Right lobe of liver (tissue), 6 donors: ENCODE data around the gene KIRREL3. TPM values are rescaled to one million over a fixed set of nuclear protein-coding genes. Genes with fewer than 3 reads are reported as not detected.

ENCODE experiments used
- ATAC-seq, 4 donors: fragments of 200-7000 bp; cut with Tn5 transposase; one replicate each; pipeline ENCODE4 v1.9.1; 2020; ENCODE audit warnings: mild to moderate bottlenecking in 4 of 4, moderate library complexity in 4 of 4
- DNase-seq, 3 donors: peaks; one replicate each; pipeline ENCODE4 v3.0.0-alpha.2; 2020
- H3K27ac ChIP-seq, 3 donors: fragments of 200-600 bp; one replicate each; pipeline ENCODE4 v1.8.0; 2022
- H3K27me3 ChIP-seq, 2 donors: fragments of 200-600 bp; one replicate each; pipeline ENCODE4 v1.8.0; 2022
- H3K36me3 ChIP-seq, 4 donors: fragments of 200-600 bp; sonication (generic) in 1 of 4; one replicate each; pipeline versions ENCODE4 v1.5.1 to v1.8.0; 2017 to 2022; ENCODE audit warnings: control low read depth in 1 of 4
- H3K4me1 ChIP-seq, 4 donors: fragments of 200-600 bp; sonication (generic) in 1 of 4; one replicate each; pipeline versions ENCODE4 v1.5.1 to v1.8.0; 2017 to 2022; ENCODE audit warnings: control low read depth in 1 of 4
- H3K4me3 ChIP-seq, 3 donors: fragments of 200-600 bp; one replicate each; pipeline ENCODE4 v1.8.0; 2022
- H3K9me3 ChIP-seq, 4 donors: fragments of 200-600 bp; sonication (generic) in 1 of 4; one replicate each; pipeline versions ENCODE4 v1.5.1 to v1.8.0; 2017 to 2022; ENCODE audit warnings: control low read depth in 1 of 4
- POLR2A ChIP-seq: fragments of 450-650 bp; IDR thresholded peaks from one replicate; pipeline ENCODE4 v1.6.1; 2017; ENCODE audit warnings: antibody characterized with exemption, mild to moderate bottlenecking
- WGBS: methylation state at CpG from one replicate; pipeline ENCODE4 v1.1.6; 2018; ENCODE audit warnings: low coverage, low lambda C conversion rate; ENCODE audit not compliant: insufficient coverage; ENCODE audit errors: missing lambda C conversion rate; 5-methylcytosine and 5-hydroxymethylcytosine counted together
- intact Hi-C, 2 donors: fragments of 100-400 bp; cut with DNase I; formaldehyde crosslinking; loops; one replicate each; pipeline versions ENCODE4 v1.11.2 to v1.14.1; 2022
- total RNA-seq, 6 experiments: library from RNA; depleted of rRNA in 2 of 6; stranded (reverse); fragments of >200 nt in 2 of 6; fragmentation: NEBNext Ultra II Directional in 3 of 6; extraction: Animal tissue kit (Norgen Biotek cat#: 25700) in 3 of 6; gene quantifications; one replicate each; pipeline versions ENCODE4 v1.1.0 to v1.2.4, GENCODE V29; 2016 to 2023
- TF ChIP-seq, protein P1 (sequence below), 4 donors: fragments of 200-600 bp in 3 of 4; fragments of 450-650 bp in 1 of 4; IDR thresholded peaks; one replicate each; pipeline versions ENCODE4 v1.5.1 to v1.8.0; 2016 to 2022; ENCODE audit warnings: antibody characterized with exemption in 4 of 4, mild to moderate bottlenecking in 2 of 4
- donor health status: DM: no; HTN: yes; CAD: no.
- donor health status: DM: no; HTN: no; CAD: no.
- donor health status: DM: no; HTN: no; CAD: no.
- donor health status: DM: no; HTN: yes; CAD: no.
- donor health status: DM: no; HTN: yes; CAD: no.

The KIRREL3 gene
- total RNA-seq, 6 experiments from 2014 or later = not detected

DNA sequence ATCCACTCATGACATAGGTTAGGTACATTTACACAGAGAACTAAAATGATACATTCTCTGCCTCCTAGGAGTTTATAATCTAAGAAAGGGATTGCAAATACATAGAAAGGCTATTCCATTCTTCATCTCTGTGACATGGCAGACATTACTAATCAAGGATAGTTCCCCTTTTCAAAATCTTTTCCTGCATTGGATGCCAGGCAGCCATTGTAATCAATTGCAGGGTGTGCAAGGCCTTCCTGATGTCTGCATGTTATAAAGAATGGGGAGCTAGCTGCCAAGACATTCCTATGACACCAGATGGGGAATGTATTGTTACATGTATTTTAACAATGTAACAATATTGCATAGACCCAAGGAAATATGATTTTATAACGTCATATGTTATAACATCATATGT is 82.0 kb downstream of the KIRREL3 start:
- TF ChIP-seq, protein P1, sequence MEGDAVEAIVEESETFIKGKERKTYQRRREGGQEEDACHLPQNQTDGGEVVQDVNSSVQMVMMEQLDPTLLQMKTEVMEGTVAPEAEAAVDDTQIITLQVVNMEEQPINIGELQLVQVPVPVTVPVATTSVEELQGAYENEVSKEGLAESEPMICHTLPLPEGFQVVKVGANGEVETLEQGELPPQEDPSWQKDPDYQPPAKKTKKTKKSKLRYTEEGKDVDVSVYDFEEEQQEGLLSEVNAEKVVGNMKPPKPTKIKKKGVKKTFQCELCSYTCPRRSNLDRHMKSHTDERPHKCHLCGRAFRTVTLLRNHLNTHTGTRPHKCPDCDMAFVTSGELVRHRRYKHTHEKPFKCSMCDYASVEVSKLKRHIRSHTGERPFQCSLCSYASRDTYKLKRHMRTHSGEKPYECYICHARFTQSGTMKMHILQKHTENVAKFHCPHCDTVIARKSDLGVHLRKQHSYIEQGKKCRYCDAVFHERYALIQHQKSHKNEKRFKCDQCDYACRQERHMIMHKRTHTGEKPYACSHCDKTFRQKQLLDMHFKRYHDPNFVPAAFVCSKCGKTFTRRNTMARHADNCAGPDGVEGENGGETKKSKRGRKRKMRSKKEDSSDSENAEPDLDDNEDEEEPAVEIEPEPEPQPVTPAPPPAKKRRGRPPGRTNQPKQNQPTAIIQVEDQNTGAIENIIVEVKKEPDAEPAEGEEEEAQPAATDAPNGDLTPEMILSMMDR (IDR thresholded peaks at IDR 0.05) = no peak
- TF ChIP-seq POLR2A = no peak
- 47% methylated on average over 1 of the region's 1 CpG for WGBS
- DNase-seq = no peak

DNA sequence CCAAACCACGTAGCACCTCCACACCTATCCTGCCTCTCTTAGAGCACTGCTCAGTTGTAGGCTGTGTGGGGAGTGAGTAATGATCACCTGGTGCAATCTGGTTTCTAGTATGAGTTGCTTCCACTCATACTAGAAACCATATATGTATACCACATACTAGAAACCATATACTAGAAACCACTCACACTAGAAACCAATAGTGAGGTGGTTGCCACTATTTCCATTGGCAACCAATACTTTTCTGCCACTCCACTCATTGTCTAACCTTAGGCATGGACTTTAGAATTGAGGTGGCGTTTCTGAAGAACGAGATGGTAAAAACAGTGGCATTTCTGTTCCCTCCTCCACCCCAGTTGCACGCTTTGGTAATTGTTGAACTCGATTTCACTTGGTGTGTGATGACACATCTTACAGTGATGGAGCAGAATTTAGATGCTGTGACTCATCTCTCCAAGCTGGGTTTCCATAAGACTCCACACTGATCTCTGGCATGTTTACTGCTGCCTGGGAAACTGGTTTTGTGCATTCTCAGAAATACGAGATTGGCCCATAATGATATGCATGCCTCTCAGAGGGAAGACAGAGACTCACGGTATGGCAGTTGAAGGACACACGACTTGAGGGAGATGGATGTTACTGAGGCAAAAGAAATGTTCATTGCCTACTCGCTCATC is 82.9 kb downstream of the KIRREL3 start:
- no peaks in the 10 kb centered on the region for H3K9me3 ChIP-seq
- DNase-seq = no peak
- H3K36me3 ChIP-seq = no peaks in the 10 kb centered on the region
- H3K27me3 ChIP-seq = no peaks in the 10 kb centered on the region
- H3K4me3 ChIP-seq = no peak overlapping the region
- no peaks in the 10 kb centered on the region for H3K4me1 ChIP-seq
- no peak for ATAC-seq
- H3K27ac ChIP-seq = no peak overlapping the region
- WGBS = 48% methylated on average over 9 of the region's 9 CpGs
- intact Hi-C loops = no loop called here
- TF ChIP-seq, protein P1 (IDR thresholded peaks at IDR 0.05) = no peak

More for the DNA sequence above, 82.0 kb downstream of the KIRREL3 start:
- Histone ChIP-seq H3K4me3 (no peak overlapping the region), H3K36me3 (no peaks in the 10 kb centered on the region), H3K4me1 (no peaks in the 10 kb centered on the region), H3K27me3 (no peaks in the 10 kb centered on the region), H3K27ac (no peak overlapping the region), H3K9me3 (no peaks in the 10 kb centered on the region)
- ATAC-seq = no peak
- intact Hi-C loops = no loop called here

DNA sequence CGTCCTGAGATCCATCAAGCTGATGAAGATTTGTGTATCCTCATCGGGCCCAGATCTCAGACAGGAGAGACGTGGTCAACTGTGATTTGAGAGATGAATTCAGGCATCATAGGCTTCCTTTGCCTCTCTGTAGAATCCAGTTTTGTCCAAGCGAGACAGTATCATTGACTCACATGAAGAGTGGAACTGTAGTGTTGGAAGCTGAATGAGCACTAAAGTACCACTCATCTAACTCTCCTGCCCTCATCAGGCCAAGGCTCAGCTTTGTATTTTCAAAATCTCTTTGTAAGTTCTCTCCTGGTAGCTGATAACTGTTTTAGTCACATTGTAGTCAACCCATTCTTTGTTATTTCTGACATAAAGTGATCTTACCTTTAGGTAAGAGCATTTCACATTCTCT is 85.1 kb downstream of the KIRREL3 start:
- no peak for TF ChIP-seq POLR2A
- TF ChIP-seq, protein P1 (IDR thresholded peaks at IDR 0.05) = no peak
- H3K9me3 ChIP-seq = no peaks in the 10 kb centered on the region
- DNase-seq (no peak), ATAC-seq (no peak)
- WGBS = 61% methylated on average over 4 of the region's 4 CpGs
- H3K27me3 ChIP-seq = no peaks in the 10 kb centered on the region
- H3K4me3 ChIP-seq = no peak overlapping the region
- H3K27ac ChIP-seq = no peak overlapping the region
- intact Hi-C loops = no loop called here
- H3K36me3 ChIP-seq = no peaks in the 10 kb centered on the region
- H3K4me1 ChIP-seq = no peaks in the 10 kb centered on the region

DNA sequence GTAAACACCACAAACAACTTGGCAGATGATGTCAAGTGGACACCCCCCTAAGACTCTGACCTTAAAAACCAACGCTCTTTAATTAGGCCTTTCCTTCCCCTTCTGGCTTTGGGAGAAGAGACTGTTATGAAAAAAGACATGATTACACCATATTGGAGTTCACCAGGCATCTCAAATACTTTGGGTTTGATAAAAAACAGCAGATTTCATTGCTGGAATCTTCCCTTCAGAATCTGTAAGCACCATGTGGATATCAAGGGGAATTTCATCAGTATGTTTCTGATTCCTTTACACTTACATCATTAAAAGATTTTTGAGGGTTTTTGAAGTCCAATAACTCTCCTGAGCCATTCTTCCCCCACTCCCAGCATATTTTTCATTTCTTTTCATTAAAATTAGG is 85.6 kb downstream of the KIRREL3 start:
- H3K27ac ChIP-seq = no peak overlapping the region
- WGBS = 67% methylated on average over 1 of the region's 1 CpG
- intact Hi-C loops = no loop called here

More for the DNA sequence above, 85.6 kb downstream of the KIRREL3 start:
- TF ChIP-seq POLR2A = no peak
- TF ChIP-seq, protein P1 (IDR thresholded peaks at IDR 0.05) = no peak
- ATAC-seq (no peak), DNase-seq (no peak)
- no peaks in the 10 kb centered on the region for H3K27me3 ChIP-seq
- no peak overlapping the region for H3K4me3 ChIP-seq
- H3K36me3 ChIP-seq = no peaks in the 10 kb centered on the region
- no peaks in the 10 kb centered on the region for H3K4me1 ChIP-seq
- no peaks in the 10 kb centered on the region for H3K9me3 ChIP-seq
